Natural killer cell (primary cell): ENCODE data around the gene CX3CR1. TPM values are rescaled to one million over a fixed set of nuclear protein-coding genes. Genes with fewer than 3 reads are reported as not detected.

Experiments
- ATAC-seq, 3 donors: fragments of 150-1000 bp in 2 of 3; fragments of 200-7000 bp in 1 of 3; cut with Tn5 transposase; 1 replicate in 1 of 3; 2 replicates in 2 of 3; pipeline ENCODE4 v1.10.0; 2021; ENCODE audit warnings: mild to moderate bottlenecking in 2 of 3, moderate library complexity in 2 of 3
- DNase-seq, 2 donors: peaks; one replicate each; pipeline versions ENCODE4 v3.0.0 to v3.0.0-alpha.2; 2013 to 2021; ENCODE audit warnings: mixed read lengths in 1 of 2
- H3K27ac ChIP-seq: one replicate; pipeline ENCODE4 v1.5.1; 2013; ENCODE audit warnings: mild to moderate bottlenecking, low read length
- H3K27me3 ChIP-seq: one replicate; pipeline ENCODE4 v1.6.1; 2013; ENCODE audit warnings: low read length; ENCODE audit not compliant: control insufficient read depth, insufficient read depth
- H3K36me3 ChIP-seq: one replicate; pipeline ENCODE4 v1.6.1; 2013; ENCODE audit warnings: low read length; ENCODE audit not compliant: control insufficient read depth, insufficient read depth
- H3K4me1 ChIP-seq: one replicate; pipeline ENCODE4 v1.6.1; 2013; ENCODE audit warnings: low read length; ENCODE audit not compliant: control insufficient read depth, insufficient read depth
- H3K4me3 ChIP-seq: one replicate; pipeline ENCODE4 v1.5.1; 2013; ENCODE audit warnings: low read length
- H3K9me3 ChIP-seq: one replicate; pipeline ENCODE4 v1.6.1; 2013; ENCODE audit warnings: low read length; ENCODE audit not compliant: control insufficient read depth, insufficient read depth
- H3K27ac Mint-ChIP-seq, 2 donors: one replicate each; pipeline ENCODE4 v1.8.0; 2022; ENCODE audit warnings: mild to moderate bottlenecking in 2 of 2, mixed read lengths in 2 of 2, moderate library complexity in 1 of 2
- H3K27me3 Mint-ChIP-seq, 2 donors: one replicate each; pipeline ENCODE4 v1.8.0; 2022; ENCODE audit warnings: low read depth in 2 of 2, mixed read lengths in 2 of 2
- H3K36me3 Mint-ChIP-seq: one replicate; pipeline ENCODE4 v1.8.0; 2022; ENCODE audit warnings: mixed read lengths
- H3K4me1 Mint-ChIP-seq, 2 donors: one replicate each; pipeline ENCODE4 v1.8.0; 2022; ENCODE audit warnings: mixed read lengths in 2 of 2
- H3K4me3 Mint-ChIP-seq: one replicate; pipeline ENCODE4 v1.8.0; 2022; ENCODE audit warnings: mild to moderate bottlenecking, moderate library complexity, mixed read lengths
- H3K9me3 Mint-ChIP-seq, 2 donors: one replicate each; pipeline ENCODE4 v1.8.0; 2022; ENCODE audit warnings: mixed read lengths in 2 of 2
- WGBS: methylation state at CpG from one replicate; pipeline ENCODE4 v1.1.7; 2013; ENCODE audit warnings: missing lambda C conversion rate; ENCODE audit not compliant: insufficient coverage; 5-methylcytosine and 5-hydroxymethylcytosine counted together
- intact Hi-C: fragments of 100-400 bp; cut with micrococcal nuclease; formaldehyde crosslinking; loops from one replicate; pipeline ENCODE4 v1.14.2; 2022
- total RNA-seq, 4 donors: library from RNA; stranded (reverse); fragments of 120-200 nt in 1 of 4; gene quantifications; one replicate each; pipeline versions ENCODE4 v1.2.3 to v1.2.4, GENCODE V29; 2013 to 2022
- TF ChIP-seq, protein P1 (sequence below): fragments of 200-600 bp; IDR thresholded peaks from one replicate; pipeline ENCODE4 v1.8.0; 2022; ENCODE audit warnings: antibody characterized with exemption

Gene CX3CR1
- total RNA-seq, 3 donors from 2014 or later (not counting 1 experiment from before 2014, with no cell fraction given), result 203 to 459 (median 405) TPM

DNA sequence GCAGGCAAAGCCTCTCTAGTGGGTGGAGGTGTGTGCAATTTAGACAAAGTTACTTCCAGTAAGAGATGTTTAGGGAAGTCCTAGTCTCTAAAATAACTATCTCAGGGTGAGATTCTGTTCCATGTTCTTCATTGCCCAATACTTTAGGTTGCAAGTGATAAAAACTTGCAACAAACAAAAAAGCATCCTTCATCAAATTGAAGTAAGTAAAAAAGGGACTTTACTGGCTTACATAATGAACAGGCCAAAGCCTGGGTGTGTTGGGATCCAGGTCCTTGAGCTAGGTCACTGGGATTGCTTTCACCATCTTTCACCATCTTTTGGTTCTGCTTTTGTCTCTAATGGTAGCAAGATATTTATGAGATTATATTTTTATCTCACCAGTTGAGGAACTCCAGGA lies 38.3 kb downstream of the CX3CR1 start:
- no peak overlapping the region for H3K4me3 Mint-ChIP-seq
- DNase-seq, result no peak
- H3K4me1 Mint-ChIP-seq, result peaks cover 58 to 62% of the 10 kb centered on the region in 2 donors
- intact Hi-C loops, result no loop called here
- no peak overlapping the region for H3K4me3 ChIP-seq
- H3K27me3 Mint-ChIP-seq, result no peaks in the 10 kb centered on the region
- H3K9me3 Mint-ChIP-seq, result no peaks in the 10 kb centered on the region
- H3K36me3 ChIP-seq, result peaks cover 12% of the 10 kb centered on the region
- peaks cover 22% of the 10 kb centered on the region for H3K4me1 ChIP-seq
- no peaks in the 10 kb centered on the region for H3K27me3 ChIP-seq
- ATAC-seq, result no peak
- no peaks in the 10 kb centered on the region for H3K9me3 ChIP-seq
- peaks cover 48% of the 10 kb centered on the region for H3K36me3 Mint-ChIP-seq
- TF ChIP-seq, protein P1, sequence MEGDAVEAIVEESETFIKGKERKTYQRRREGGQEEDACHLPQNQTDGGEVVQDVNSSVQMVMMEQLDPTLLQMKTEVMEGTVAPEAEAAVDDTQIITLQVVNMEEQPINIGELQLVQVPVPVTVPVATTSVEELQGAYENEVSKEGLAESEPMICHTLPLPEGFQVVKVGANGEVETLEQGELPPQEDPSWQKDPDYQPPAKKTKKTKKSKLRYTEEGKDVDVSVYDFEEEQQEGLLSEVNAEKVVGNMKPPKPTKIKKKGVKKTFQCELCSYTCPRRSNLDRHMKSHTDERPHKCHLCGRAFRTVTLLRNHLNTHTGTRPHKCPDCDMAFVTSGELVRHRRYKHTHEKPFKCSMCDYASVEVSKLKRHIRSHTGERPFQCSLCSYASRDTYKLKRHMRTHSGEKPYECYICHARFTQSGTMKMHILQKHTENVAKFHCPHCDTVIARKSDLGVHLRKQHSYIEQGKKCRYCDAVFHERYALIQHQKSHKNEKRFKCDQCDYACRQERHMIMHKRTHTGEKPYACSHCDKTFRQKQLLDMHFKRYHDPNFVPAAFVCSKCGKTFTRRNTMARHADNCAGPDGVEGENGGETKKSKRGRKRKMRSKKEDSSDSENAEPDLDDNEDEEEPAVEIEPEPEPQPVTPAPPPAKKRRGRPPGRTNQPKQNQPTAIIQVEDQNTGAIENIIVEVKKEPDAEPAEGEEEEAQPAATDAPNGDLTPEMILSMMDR, result no peak
- peak overlapping the region; percentile 56 to 70 for H3K27ac Mint-ChIP-seq
- H3K27ac ChIP-seq, result no peak overlapping the region

DNA sequence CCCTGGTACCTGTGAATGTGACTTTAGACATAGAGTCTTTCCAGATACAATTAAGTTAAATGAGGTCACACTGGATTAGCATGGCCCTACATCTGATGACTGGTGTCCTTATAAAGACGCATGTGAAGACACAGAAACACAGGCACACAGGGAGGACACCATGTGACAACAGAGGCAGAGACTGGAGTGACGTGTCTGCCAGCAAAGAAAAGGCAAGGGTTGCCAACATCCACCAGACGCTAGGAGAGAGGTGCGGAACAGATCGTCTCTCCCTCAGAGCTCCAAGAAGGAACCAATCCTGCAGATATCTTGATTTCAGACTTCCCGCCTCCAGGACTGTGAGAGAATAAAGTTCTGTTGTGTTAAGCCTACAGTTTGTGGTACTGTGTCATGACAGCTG lies 42.8 kb downstream of the CX3CR1 start:
- no peak overlapping the region for H3K4me3 ChIP-seq
- H3K36me3 ChIP-seq, result peaks cover 9% of the 10 kb centered on the region
- peak overlapping the region; percentile 32 for H3K4me3 Mint-ChIP-seq
- no peak overlapping the region for H3K27ac ChIP-seq
- no peaks in the 10 kb centered on the region for H3K9me3 ChIP-seq
- ATAC-seq (no peak), DNase-seq (no peak)
- H3K36me3 Mint-ChIP-seq, result peaks cover 19% of the 10 kb centered on the region
- no peaks in the 10 kb centered on the region for H3K27me3 ChIP-seq
- peaks cover 93 to 94% of the 10 kb centered on the region in 2 donors for H3K4me1 Mint-ChIP-seq
- intact Hi-C loops, result no loop called here
- no peaks in the 10 kb centered on the region for H3K9me3 Mint-ChIP-seq
- TF ChIP-seq, protein P1, result no peak
- no peaks in the 10 kb centered on the region for H3K27me3 Mint-ChIP-seq
- H3K27ac Mint-ChIP-seq, result peak overlapping the region; percentile 74 to 76
- 87% methylated on average over 6 of the region's 6 CpGs for WGBS
- peaks cover 63% of the 10 kb centered on the region for H3K4me1 ChIP-seq

DNA sequence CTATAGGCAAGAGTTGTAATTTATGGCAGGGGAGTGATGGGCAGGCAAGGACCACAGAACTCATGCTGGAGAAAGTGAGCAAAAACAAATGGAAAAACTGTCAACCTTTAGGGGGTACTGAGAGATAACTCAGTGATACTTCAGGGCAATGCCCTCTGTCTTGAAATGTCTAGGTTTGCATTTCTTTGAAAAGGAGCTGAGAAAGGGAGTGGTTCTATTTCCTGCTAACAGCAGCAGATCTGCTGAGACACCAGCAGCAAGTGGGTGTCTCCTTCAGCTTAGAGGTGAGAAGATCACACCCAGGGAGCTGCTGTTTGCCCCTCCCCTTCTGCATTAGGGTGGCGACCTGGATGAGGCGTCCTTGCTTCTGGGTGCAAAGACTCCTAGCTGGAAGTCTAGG lies 45.2 kb downstream of the CX3CR1 start:
- no peaks in the 10 kb centered on the region for H3K27me3 Mint-ChIP-seq
- Histone ChIP-seq H3K27ac (peak overlapping the region; percentile 74), H3K4me3 (peak overlapping the region; percentile 34), H3K9me3 (no peaks in the 10 kb centered on the region), H3K36me3 (no peaks in the 10 kb centered on the region), H3K27me3 (no peaks in the 10 kb centered on the region), H3K4me1 (peaks cover 69% of the 10 kb centered on the region)
- ATAC-seq (peak; percentile 93 to 96 (median 95)), DNase-seq (peak; percentile 50 to 75)
- no CpG with 5 or more reads among the region's 2 CpGs for whole genome bisulfite sequencing
- H3K4me1 Mint-ChIP-seq, result peaks cover 90 to 92% of the 10 kb centered on the region in 2 donors
- H3K27ac Mint-ChIP-seq, result peak overlapping the region; percentile 93 to 95
- peaks cover 3% of the 10 kb centered on the region for H3K36me3 Mint-ChIP-seq
- intact Hi-C loops, result loop anchor here (1.0 to 2.0 kb wide), 3 partner anchors 12 to 27 kb away; no protein-coding TSS in a partner anchor
- TF ChIP-seq, protein P1, result no peak
- peak overlapping the region; percentile 90 for H3K4me3 Mint-ChIP-seq
- H3K9me3 Mint-ChIP-seq, result no peaks in the 10 kb centered on the region

DNA sequence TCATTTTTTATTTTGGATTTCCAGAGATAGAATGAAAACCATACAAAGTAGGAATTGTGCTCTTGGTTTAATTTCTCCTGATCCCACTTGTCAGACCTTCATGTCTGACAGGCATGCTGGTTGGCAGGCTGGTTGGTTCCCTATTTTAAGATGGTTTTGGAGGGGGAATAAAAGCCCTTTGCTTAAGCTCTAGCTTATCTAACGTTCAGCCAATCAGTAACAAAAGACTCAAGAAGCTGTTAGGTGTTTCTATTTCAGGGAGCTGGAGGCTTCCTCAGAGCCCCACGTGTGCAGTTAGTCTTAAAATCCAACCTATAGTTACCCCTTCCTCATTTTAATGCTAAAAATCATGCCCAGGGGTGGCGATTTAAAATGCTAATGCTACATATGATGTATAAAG lies 47.0 kb downstream of the CX3CR1 start:
- Mint-ChIP-seq H3K4me3 (peak overlapping the region; percentile 90), H3K36me3 (no peaks in the 10 kb centered on the region), H3K27me3 (no peaks in the 10 kb centered on the region), H3K9me3 (no peaks in the 10 kb centered on the region), H3K27ac (peak overlapping the region; percentile 93 to 95), H3K4me1 (peaks cover 72 to 84% of the 10 kb centered on the region in 2 donors)
- H3K4me1 ChIP-seq, result peaks cover 64% of the 10 kb centered on the region
- DNase-seq, result no peak
- no peaks in the 10 kb centered on the region for H3K36me3 ChIP-seq
- H3K27me3 ChIP-seq, result no peaks in the 10 kb centered on the region
- intact Hi-C loops, result no loop called here
- H3K4me3 ChIP-seq, result peak overlapping the region; percentile 34
- H3K27ac ChIP-seq, result peak overlapping the region; percentile 74
- TF ChIP-seq, protein P1, result no peak
- no peak for ATAC-seq
- H3K9me3 ChIP-seq, result no peaks in the 10 kb centered on the region
- WGBS, result 40% methylated on average over 1 of the region's 3 CpGs
